NCI-H460 (cell line): ENCODE measurements around the gene PRR29. TPM values are rescaled to one million over a fixed set of nuclear protein-coding genes. Genes with fewer than 3 reads are reported as not detected.
"Not testable (repeated sequence)": the region's sequence is repeated elsewhere in the genome, so short reads cannot be mapped to it uniquely, and the experiment has no call there.

Experiments used
- DNase-seq: peaks from one replicate; pipeline ENCODE4 v3.0.0-alpha.2; 2016; ENCODE audit warnings: low read depth; ENCODE audit errors: extremely low read depth
- total RNA-seq: library from RNA; depleted of rRNA; stranded (reverse); fragments of >200 nt; shearing (Covaris generic); gene quantifications from 2 replicates; pipeline ENCODE4 v1.2.3, GENCODE V29; 2014

The PRR29 gene
- total RNA-seq, 1 experiment from 2014 or later = not detected

DNA sequence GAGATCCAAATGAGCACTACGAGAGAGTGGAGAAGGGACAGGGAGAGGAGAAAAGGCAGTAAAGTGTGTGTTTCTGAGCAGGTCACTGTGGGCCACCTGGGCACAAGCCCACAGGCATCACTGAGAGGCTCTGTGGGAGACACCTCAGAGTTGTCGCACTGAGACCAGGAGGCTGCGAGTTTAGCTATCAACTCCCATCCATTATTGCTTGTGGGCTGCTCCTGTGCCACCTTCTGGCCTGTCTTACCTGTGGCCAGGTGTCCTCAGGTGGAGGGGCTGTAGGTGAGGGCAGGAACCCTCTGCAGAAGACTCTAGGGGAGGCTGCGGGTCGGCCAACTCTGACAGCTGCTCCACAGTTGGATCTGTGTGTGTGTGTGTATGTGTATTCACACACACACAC, 2.5 kb upstream of the PRR29 start:
- DNase-seq = no peak

DNA sequence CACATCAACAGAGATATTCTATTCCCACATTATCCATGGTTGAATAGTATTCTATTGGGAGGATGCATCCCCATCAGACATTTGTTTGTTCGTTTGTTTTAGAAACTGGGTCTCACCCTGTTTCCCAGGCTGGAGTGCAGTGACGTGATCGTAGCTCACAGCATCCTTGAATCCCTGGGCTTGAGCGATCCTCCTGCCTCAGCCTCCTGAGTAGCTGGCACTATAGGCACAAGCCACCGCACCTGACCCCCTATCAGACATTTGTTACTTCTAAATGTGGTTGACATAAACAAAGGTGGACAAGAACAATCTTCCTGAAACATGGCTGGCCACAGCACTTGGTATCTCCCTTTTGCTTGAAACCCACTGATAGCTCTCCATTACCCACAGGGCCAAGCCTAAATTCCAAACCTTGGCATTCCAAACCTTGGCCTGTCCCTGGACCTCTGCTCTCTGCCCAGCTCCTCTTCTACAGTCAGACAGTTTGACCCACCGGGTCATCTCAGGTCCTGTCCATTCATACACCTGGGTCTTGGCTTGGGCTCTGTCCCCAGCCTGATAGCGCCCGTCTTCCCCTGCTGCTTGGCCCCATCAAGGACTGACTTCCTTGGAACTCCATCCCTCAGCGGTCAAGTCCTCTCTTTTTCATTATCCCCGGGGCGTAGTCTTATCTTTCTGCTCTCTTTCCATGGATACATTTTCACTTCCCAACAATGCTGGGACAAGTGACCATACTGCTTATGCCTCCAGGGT, 1.5 kb upstream of the PRR29 start:
- no peak for DNase-seq

- no peak for DNase-seq
Measured at GRCh38 chr17:63997341-63998048, 656 bp upstream of the PRR29 start.

DNA sequence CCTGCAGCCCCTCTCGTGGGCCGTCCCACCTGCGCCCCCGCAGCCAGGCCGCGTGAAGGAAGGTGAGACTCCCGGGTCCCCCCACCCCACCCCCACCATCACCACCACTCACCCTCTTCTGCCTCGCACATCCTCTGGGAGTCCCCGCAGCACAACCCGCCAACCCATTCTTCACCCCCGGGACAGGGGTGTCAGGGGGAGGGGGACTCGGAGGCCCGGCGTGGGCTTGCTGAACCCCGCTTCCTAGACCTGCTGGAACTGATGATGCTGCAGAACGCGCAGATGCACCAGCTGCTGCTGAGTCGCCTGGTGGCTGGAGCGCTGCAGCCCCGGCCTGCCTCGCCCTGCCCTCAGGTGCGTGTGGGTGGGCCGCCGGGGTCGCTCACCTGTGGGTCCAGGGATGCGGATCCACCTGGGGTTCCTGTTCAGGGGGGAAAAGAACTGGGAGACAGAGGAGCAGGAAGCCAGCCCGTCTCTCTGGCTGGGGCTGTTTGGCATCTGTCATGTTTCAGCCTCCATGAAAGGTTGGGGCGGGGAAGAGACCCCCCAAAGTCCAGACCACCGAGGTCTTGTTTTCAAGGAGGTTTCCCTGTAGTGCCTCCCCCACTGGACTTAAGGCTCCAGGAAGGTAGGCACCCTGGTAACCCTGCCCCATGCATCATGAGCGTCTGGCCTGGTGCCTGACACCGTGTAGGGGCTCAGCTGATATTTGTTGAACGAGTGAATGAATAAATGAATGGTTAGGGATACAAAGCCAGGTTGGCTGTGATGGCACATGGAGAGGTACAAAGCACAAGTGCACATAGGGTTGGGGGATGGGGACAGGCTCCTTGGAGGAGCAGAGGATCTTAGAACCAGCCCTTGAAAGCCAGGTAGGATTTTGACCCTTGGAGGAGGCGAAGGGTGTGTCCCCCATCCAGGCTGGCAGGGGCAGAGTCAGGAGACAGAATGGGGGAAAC, 849 bp downstream of the PRR29 start:
- no peak for DNase-seq

DNA sequence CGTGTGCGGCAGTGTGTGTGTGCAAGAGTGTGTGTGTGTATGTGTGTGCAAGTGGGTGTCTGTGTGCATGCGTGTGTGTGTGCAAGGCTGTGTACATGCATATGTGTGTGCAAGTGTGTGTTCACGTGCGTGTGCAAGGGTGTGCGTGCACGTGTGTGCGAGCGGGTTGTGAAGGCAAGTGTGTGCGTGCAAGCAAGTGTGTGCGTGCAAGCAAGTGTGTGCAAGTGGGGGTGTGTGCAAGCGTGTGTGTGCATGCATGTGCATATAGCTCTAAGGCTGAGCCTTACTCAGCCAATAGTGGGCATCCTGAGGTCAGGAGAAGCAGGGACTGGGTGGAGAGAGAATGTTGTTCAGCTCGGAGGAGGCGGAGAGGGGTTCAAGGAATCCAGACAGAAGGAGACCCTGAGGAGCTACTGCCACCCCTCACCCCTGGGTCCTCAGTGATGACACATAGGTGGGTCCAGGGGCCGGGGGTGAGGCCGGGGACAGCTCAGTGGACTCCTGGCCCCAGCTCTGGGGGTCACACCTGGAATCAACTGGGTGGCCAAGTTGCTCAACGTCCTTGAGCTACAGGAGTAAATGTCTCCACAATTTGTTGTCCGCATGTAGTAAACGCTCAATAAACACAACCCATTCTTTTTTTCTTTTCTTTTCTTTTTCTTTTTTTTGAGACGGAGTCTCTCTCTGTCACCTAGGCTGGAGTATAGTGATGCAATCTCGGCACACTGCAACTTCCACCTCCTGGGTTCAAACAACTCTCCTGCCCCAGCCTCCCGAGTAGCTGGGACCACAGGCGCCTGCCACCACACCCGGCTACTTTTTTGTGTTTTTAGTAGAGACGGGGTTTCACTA, 1.8 kb downstream of the PRR29 start:
- no peak for DNase-seq

DNA sequence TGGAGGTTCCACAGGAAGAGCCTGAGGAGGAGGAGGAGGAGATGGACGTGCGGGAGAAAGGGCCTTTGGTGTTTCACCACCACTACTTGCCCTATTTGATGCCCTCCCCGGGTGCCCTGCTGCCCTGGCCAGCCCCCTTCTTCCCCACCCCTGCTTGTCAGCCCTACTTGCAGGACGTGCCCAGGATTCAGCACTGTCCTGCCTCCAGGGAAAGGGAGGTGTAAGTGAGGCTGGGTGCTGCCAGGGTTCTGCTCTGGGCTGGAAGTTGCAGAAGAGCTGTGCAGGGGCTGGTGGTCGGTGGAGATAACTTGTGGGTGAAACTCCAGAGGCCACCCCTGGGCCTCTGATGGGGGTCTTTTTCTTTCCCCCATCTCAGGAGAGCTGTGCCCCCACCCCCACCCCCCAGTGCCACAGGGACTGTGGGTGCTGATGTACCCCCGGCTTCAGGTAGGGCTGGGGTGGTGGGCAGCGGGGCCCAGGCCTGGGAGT, 3.0 kb downstream of the PRR29 start:
- no peak for DNase-seq

DNA sequence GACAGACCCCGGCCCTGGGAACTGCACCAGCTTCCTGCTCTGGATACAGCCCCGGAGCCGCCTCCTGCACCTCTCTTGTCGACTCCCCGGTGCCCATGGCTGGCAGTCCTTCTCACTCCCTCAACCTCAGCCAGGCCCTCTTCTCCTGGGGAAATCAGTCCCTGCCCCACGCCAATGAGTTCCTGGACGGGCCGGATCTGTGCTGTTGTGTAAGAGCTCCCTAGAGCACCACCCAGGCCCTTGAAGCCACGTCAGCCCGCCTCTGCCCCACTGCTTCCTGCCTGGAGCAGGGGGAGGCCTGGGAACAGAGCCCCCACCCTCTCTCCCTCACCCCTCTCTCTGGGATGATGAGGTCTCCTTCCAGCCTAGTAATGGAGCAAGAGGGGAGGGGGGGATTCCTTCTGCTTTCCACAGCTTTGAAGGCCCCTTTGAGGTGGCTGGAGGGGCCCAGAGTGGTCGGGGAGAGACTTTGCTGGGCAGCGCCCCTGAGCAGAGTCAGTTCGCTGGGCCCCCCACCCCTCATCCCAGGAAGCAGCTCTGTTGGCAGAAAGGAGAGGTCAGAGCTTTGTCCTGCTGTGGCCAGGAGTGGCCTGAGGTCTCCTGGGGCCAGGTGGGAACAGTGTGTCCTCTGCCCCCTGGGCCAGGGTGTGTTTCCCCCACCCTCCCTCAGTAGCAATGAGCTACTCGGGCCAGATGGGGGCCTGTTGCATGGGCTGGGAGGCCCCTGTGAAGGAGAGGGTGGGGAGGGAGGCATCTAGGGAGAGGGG, 3.8 kb downstream of the PRR29 start:
- no peak for DNase-seq

DNA sequence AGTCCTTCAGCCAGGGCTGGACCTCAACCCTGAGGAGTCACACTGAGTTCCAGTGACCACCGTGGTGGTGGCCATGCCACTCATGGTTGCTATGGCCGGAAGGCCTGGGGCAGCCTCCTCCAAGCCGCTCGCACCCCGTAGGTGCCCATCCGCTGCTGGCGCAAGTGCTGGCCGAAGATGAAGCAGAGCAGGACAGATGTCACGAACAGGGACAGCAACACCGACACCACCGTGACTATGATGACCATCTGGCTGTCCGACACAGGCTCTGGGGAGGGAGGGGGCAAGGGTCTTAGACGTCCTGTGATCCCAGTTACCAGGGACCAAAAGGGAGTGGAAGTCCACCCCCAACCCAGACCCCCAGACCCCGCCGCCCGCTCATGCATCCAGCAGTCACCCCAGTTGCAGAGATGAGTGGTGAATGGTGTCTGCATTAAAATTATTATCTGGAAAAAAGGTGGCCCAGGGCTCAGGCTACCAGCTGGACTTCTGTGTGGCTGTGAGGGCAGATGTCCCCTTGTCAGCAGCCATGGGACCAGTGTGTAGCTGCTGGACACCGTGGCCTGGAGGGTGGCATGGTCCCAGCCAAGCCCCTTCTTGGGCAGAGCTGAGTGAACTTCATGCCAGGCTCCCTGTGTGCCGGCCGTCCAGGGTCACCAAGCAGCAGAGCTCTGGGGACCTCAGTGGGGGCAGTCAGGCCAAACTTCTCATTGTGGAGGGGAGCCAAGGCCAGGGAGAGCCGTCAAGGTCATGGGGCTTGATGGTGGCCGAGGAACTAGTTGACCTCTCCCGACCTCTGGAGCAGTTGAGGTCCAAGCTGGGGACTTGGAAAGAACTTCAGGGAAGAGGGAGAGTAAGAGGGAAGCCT, 4.7 kb downstream of the PRR29 start:
- DNase-seq = no peak

- DNase-seq = no peak
Measured at GRCh38 chr17:64003526-64004121, 5.5 kb downstream of the PRR29 start.

- DNase-seq = no peak
Measured at GRCh38 chr17:64004218-64004770, 6.1 kb downstream of the PRR29 start.

DNA sequence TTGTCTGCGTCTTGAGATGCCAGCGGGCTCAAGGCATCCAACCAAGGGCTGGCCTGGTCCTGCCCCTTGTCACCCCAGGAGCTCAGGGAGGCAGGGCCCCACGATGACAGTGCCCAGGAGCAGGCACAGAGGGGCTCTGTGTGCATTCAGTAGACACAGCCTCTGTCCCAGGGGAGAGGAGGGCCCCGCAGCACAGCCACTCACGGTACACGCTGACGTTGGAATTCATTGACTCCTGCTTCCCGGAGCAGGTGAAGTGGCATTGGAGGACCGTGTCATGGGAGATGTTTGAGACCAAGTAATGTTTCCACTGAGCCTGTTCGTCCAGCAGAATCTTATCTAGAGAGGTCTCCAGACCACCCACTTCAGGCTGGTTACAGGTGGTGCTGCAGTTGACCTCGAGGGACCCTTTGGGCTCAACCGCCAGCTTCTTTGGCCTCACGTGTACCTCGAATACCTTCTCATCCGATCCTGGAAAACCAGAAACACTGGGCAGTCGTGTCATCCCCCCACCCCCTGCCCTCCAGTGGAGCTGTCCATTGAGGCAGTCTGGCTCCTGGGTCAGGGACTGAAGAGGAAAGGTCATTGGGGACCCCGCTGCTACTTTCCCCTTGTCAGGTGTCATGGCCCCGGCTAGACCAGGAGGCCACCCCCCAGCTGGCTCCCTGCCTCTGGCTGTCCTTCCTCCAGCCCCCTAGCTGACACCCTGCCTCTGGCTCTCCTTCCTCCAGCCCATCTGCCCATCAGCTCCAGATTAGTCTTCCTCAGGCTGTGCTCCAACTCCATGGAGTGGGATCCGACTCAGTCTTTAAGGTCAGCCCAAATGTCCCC, 7.0 kb downstream of the PRR29 start:
- no peak for DNase-seq

- DNase-seq = no peak
Measured at GRCh38 chr17:64005734-64006167, 7.6 kb downstream of the PRR29 start.

GRCh38 chr17:64006361-64007088, 8.4 kb downstream of the PRR29 start:
- no peak for DNase-seq

DNA sequence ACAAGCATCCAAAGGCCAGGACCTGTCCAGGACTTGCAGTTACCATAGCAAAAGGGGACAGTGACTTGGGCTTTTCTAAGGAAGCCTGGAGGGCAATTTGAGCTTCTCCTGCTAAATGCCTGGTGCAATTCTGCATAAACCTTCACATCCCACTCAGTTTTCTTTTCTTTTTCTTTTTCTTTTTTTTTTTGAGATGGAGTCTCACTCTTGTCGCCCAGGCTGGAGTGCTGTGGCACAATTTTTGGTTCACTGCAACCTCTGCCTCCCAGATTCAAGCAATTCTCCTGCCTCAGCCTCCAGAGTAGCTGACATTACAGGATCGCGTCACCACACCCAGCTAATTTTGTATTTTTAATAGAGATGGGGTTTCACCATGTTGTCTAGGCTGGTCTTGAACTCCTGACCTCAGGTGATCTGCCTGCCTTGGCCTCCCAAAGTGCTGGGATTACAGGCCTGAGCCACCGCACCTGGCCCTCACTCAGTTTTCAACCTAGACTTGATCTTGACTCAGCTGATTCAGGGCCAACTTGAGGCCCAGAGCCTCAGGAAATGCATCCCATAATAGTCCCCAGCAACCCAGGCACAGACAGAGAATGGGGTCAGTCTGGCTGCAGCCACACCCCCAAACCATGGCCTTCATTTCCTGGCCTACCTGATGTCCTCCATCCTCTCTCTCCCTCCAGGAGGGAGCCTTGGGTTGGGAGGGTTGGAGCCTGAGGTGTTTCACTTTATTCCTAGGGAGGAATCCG, 9.1 kb downstream of the PRR29 start:
- DNase-seq = not testable (repeated sequence)

DNA sequence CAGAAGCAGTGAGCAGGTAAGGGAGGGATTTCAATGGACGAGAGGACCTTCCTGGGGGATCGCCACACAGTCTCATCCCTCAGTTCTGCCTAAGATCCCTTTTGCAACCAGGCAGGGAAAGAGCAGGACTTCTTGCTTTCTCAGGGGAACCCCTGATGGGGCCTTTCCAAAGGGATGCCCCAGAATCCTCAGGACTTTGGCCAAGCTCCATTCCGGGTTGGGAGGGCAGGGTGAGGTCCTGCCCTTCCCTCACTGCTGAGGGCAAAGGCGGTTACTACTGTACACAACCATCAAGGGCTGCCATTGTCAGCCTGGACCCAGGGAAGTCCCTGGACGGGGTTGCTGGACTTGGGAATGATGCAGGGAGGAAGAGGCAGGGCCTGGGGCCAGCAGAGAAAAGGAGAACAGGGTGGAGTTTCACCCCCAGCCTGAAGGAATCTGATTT, 9.7 kb downstream of the PRR29 start:
- DNase-seq = no peak
